ENCODE data around the gene LDB2.

The LDB2 gene

DNA sequence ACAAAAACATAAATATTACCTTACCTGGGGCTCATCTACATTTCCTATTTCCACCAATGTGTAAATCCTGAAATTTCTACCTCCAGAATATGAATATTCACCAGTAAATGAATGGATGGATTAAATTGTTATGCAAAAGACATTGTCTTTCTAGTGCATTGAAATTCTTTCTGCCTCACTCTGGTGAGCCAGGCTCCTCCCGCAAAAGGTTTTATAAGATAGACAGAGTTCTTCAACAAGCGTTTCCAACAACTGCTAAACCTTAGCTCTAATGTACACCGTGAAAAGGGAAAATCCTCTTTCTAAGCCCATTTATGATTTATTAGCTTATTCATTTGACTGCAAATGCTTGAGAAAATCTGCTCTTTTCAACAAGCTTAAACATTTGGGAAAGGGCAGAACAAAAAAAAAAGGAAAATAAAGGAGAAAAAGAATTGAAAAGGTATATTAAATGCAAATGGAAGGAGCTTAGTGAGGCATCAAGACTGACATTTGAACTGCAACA lies 72.0 kb downstream of the LDB2 start:
- no peak overlapping the region for H3K27ac ChIP-seq (ENCODE audit: low read depth, low read length)
- H3K4me3 ChIP-seq (ENCODE audit: low read depth, low read length): no peak overlapping the region

DNA sequence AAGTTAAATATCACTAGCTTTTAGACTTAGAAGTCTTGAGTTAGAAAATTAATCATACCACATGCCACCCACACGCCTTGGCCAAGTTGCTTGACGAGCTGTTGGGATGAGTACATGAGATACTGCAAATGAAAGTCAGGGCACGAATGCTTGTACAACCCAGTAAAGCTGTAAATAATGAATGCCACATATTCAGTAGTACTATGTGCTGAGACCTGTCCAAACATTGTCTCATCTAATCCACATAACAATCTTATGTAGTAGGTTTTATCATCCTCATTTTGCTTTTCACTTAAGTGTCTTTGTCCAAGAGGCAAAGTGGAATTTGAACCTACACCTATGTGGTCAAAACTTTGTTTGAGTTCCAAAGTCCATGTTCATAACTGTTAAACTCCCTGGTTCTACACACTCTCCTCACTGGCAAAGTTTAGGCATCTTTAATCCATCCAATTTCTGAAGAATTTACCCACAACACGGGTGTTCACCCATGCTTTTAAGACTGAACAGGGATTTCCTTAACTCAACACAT lies 74.1 kb downstream of the LDB2 start:
- Histone ChIP-seq H3K4me3 (ENCODE audit: low read depth, low read length) (no peak overlapping the region), H2AFZ (ENCODE audit: low read length, unreplicated experiment) (no peak overlapping the region), H3K27ac (ENCODE audit: low read depth, low read length) (no peak overlapping the region), H3K4me1 (ENCODE audit: control insufficient read depth, insufficient read depth, low read length, unreplicated experiment) (no peaks in the 10 kb centered on the region), H3K36me3 (ENCODE audit: insufficient read depth, low read length) (no peaks in the 10 kb centered on the region), H3K27me3 (ENCODE audit: insufficient read depth, low read length) (peaks cover 10% of the 10 kb centered on the region; the same call in 1 of the 2 replicates), H3K79me2 (ENCODE audit: control insufficient read depth, insufficient read depth, low read length, unreplicated experiment) (no peaks in the 10 kb centered on the region)

More for the DNA sequence above, 72.0 kb downstream of the LDB2 start:
- H3K4me1 ChIP-seq (ENCODE audit: control insufficient read depth, insufficient read depth, low read length, unreplicated experiment): no peaks in the 10 kb centered on the region
- H3K79me2 ChIP-seq (ENCODE audit: control insufficient read depth, insufficient read depth, low read length, unreplicated experiment): no peaks in the 10 kb centered on the region
- H2AFZ ChIP-seq (ENCODE audit: low read length, unreplicated experiment): no peak overlapping the region
- peaks cover 10% of the 10 kb centered on the region; the same call in 1 of the 2 replicates for H3K27me3 ChIP-seq (ENCODE audit: insufficient read depth, low read length)
- no peaks in the 10 kb centered on the region for H3K36me3 ChIP-seq (ENCODE audit: insufficient read depth, low read length)

DNA sequence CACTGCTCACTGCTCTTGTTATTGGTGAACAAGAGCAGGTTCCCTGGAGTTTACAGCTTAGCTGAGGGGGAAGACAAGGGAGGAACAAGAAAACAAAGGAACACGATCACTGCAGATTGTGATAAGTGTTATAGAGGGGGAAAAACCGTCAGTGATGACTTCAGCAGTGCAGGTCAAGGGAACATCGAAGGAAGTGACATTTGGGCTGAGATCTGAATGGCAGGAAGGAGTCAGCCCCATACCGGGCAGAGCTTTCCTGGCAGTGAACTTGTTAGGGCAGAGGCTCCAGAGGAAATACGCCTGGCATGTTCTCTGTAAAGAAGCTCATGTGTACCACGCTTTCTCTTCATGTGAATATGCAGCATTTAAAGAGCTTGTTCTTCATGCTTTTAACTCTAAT lies 78.1 kb downstream of the LDB2 start:
- Histone ChIP-seq H2AFZ (ENCODE audit: low read length, unreplicated experiment) (no peak overlapping the region), H3K27ac (ENCODE audit: low read depth, low read length) (no peak overlapping the region)

DNA sequence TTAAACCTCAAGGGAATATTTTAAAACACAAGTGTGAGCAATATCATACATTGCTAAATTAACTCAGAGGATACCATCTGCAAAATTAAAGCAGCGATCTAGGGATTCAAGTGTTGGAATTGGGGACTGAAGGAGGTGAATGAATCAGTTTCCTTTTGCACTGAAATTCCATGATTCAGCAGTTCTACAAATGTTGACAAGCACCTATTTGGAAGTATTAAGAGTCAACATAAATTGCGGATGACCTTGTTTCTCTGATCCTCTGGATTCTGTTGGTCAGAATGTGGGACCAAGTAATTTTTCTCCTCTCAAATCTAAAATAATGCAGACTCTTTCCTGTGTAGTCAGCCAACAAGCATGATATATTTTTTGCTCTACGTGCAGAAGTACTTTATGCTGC lies 78.8 kb downstream of the LDB2 start:
- no peaks in the 10 kb centered on the region for H3K79me2 ChIP-seq (ENCODE audit: control insufficient read depth, insufficient read depth, low read length, unreplicated experiment)
- H2AFZ ChIP-seq (ENCODE audit: low read length, unreplicated experiment): no peak overlapping the region
- no peaks in the 10 kb centered on the region for H3K4me1 ChIP-seq (ENCODE audit: control insufficient read depth, insufficient read depth, low read length, unreplicated experiment)
- no peaks in the 10 kb centered on the region for H3K36me3 ChIP-seq (ENCODE audit: insufficient read depth, low read length)
- no peak overlapping the region for H3K4me3 ChIP-seq (ENCODE audit: low read depth, low read length)
- no peak overlapping the region for H3K27ac ChIP-seq (ENCODE audit: low read depth, low read length)
- H3K27me3 ChIP-seq (ENCODE audit: insufficient read depth, low read length): no peaks in the 10 kb centered on the region

More for the DNA sequence above, 78.1 kb downstream of the LDB2 start:
- no peak overlapping the region for H3K4me3 ChIP-seq (ENCODE audit: low read depth, low read length)
- no peaks in the 10 kb centered on the region for H3K36me3 ChIP-seq (ENCODE audit: insufficient read depth, low read length)
- H3K27me3 ChIP-seq (ENCODE audit: insufficient read depth, low read length): no peaks in the 10 kb centered on the region
- no peaks in the 10 kb centered on the region for H3K79me2 ChIP-seq (ENCODE audit: control insufficient read depth, insufficient read depth, low read length, unreplicated experiment)
- H3K4me1 ChIP-seq (ENCODE audit: control insufficient read depth, insufficient read depth, low read length, unreplicated experiment): no peaks in the 10 kb centered on the region

DNA sequence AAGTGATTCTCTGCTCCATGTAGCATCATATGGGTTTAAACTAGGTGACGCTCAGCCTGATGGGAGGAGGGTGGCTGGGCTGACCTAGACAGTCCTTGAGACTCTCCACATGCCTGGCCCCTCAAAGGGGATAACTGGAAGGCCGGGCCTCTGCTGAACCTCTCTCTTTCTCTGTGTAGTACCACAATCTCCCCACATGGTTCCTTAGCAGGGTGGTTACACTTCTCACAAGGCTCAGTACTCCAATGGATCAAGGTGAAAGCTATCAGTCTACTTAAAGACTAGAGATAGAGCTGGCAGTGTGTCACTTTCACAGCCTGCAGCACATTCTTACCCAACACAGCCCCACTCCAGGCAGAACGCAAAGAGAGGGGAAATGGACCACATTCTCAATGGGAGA lies 80.4 kb downstream of the LDB2 start:
- Histone ChIP-seq H3K27me3 (ENCODE audit: insufficient read depth, low read length) (no peaks in the 10 kb centered on the region), H2AFZ (ENCODE audit: low read length, unreplicated experiment) (no peak overlapping the region), H3K79me2 (ENCODE audit: control insufficient read depth, insufficient read depth, low read length, unreplicated experiment) (no peaks in the 10 kb centered on the region), H3K27ac (ENCODE audit: low read depth, low read length) (no peak overlapping the region), H3K4me3 (ENCODE audit: low read depth, low read length) (no peak overlapping the region), H3K4me1 (ENCODE audit: control insufficient read depth, insufficient read depth, low read length, unreplicated experiment) (no peaks in the 10 kb centered on the region), H3K36me3 (ENCODE audit: insufficient read depth, low read length) (no peaks in the 10 kb centered on the region)

DNA sequence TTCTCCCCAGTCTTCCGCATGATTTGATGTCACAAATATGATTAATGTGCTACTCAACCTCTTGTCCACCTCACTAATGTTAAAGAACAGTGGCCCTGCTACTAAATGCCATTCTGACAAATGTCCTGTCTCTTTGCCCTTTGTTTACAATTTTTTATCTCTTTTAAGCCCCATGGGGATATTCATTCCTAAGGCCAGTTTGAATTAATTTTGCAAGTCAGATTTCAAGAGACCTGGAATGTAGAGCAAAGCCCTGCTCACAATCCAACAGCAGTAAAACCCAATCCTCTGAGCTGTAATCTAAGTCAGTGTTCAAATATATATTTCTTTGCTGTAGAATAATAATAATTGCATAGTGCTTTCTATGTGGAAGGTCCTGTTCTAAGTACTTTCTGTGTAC lies 81.2 kb downstream of the LDB2 start:
- no peaks in the 10 kb centered on the region for H3K79me2 ChIP-seq (ENCODE audit: control insufficient read depth, insufficient read depth, low read length, unreplicated experiment)
- H2AFZ ChIP-seq (ENCODE audit: low read length, unreplicated experiment): no peak overlapping the region
- no peaks in the 10 kb centered on the region for H3K27me3 ChIP-seq (ENCODE audit: insufficient read depth, low read length)
- no peak overlapping the region for H3K4me3 ChIP-seq (ENCODE audit: low read depth, low read length)
- H3K27ac ChIP-seq (ENCODE audit: low read depth, low read length): no peak overlapping the region
- H3K36me3 ChIP-seq (ENCODE audit: insufficient read depth, low read length): no peaks in the 10 kb centered on the region
- no peaks in the 10 kb centered on the region for H3K4me1 ChIP-seq (ENCODE audit: control insufficient read depth, insufficient read depth, low read length, unreplicated experiment)

DNA sequence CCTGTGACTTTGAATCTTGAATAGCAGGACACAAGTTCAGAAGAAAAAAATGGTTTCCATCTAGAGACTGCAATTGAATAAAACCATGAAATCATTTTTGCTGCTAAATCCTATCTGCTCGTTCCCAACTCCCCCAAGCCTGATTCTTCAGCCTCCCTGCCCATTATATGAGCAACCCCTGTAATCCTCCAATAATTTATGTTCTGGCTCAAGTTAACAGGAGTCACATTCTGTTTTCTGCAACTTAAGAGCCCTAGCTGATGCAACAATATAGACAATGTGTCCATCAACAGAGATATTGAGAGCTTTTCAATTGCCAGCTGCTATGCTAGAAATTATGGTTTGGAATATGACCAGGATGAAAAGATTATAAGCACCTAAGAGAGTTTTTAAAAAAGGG lies 84.1 kb downstream of the LDB2 start:
- Histone ChIP-seq H3K36me3 (ENCODE audit: insufficient read depth, low read length) (no peaks in the 10 kb centered on the region), H2AFZ (ENCODE audit: low read length, unreplicated experiment) (no peak overlapping the region), H3K4me1 (ENCODE audit: control insufficient read depth, insufficient read depth, low read length, unreplicated experiment) (no peaks in the 10 kb centered on the region), H3K79me2 (ENCODE audit: control insufficient read depth, insufficient read depth, low read length, unreplicated experiment) (no peaks in the 10 kb centered on the region), H3K4me3 (ENCODE audit: low read depth, low read length) (no peak overlapping the region), H3K27ac (ENCODE audit: low read depth, low read length) (no peak overlapping the region), H3K27me3 (ENCODE audit: insufficient read depth, low read length) (no peaks in the 10 kb centered on the region)

DNA sequence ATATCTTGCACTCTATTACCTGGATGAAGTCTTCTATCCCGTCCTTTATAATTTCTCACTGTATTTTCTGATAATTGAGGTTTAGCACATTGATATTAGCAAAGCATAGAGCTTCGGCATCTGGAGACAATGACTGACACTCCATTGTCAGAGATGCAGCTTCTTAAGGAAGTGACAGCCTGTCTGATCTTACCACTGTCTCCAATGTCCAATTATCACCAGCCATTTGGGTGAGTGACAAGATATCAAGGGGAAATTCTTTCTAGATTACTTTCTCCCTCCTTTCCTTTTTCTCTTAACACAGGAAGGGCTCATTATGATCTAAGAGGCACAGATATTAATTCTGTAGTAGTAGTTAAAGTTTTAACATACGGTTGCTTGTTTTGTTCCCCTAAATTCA lies 86.4 kb downstream of the LDB2 start:
- Histone ChIP-seq H3K4me3 (ENCODE audit: low read depth, low read length) (no peak overlapping the region), H3K4me1 (ENCODE audit: control insufficient read depth, insufficient read depth, low read length, unreplicated experiment) (no peaks in the 10 kb centered on the region), H3K27ac (ENCODE audit: low read depth, low read length) (no peak overlapping the region), H2AFZ (ENCODE audit: low read length, unreplicated experiment) (no peak overlapping the region), H3K79me2 (ENCODE audit: control insufficient read depth, insufficient read depth, low read length, unreplicated experiment) (no peaks in the 10 kb centered on the region), H3K36me3 (ENCODE audit: insufficient read depth, low read length) (no peaks in the 10 kb centered on the region), H3K27me3 (ENCODE audit: insufficient read depth, low read length) (peaks cover 12% of the 10 kb centered on the region; the same call in 1 of the 2 replicates)

DNA sequence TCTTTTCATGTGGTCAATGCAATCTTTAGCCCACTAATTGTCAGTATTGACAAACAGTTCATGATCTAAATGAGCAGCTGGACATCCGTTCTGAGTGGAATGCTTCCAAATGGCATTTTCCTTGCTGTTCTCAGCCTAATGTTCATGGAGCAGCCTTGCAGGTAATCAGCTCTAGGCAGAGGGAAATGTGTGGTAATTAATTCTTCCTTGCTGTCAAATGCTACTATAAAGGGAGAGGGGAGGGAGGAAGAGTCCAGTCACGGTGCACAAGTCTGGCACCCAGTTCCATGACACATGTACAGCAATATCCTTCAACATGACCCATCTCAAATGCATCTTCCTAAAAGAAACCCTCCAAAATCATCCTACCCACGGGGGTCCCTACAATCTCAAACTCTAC lies 88.5 kb downstream of the LDB2 start:
- Histone ChIP-seq H3K27me3 (ENCODE audit: insufficient read depth, low read length) (peaks cover 12% of the 10 kb centered on the region; the same call in 1 of the 2 replicates), H3K4me3 (ENCODE audit: low read depth, low read length) (no peak overlapping the region), H2AFZ (ENCODE audit: low read length, unreplicated experiment) (no peak overlapping the region), H3K79me2 (ENCODE audit: control insufficient read depth, insufficient read depth, low read length, unreplicated experiment) (no peaks in the 10 kb centered on the region), H3K4me1 (ENCODE audit: control insufficient read depth, insufficient read depth, low read length, unreplicated experiment) (no peaks in the 10 kb centered on the region), H3K36me3 (ENCODE audit: insufficient read depth, low read length) (no peaks in the 10 kb centered on the region), H3K27ac (ENCODE audit: low read depth, low read length) (no peak overlapping the region)

DNA sequence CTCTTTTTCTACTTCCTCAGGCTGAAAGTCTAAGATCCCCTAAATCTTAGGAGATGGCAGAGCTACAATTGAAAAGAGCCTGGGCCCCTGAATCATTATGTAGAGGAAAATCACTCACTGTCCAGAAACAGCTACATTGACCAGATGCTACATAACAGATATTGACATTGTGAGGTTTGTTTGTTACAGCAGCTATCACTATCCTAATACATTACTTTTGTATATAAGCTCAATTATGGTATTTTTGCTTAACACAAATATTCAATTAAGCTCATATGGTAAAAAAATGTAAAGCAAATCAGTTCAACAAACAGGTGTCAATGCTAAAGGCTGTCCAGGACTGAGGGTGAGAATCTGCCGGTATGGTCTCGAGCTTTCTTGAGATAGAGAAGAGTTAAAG lies 89.4 kb downstream of the LDB2 start:
- Histone ChIP-seq H3K4me3 (ENCODE audit: low read depth, low read length) (no peak overlapping the region), H3K79me2 (ENCODE audit: control insufficient read depth, insufficient read depth, low read length, unreplicated experiment) (no peaks in the 10 kb centered on the region), H3K27ac (ENCODE audit: low read depth, low read length) (no peak overlapping the region), H2AFZ (ENCODE audit: low read length, unreplicated experiment) (no peak overlapping the region), H3K36me3 (ENCODE audit: insufficient read depth, low read length) (no peaks in the 10 kb centered on the region), H3K27me3 (ENCODE audit: insufficient read depth, low read length) (peaks cover 12% of the 10 kb centered on the region; the same call in 1 of the 2 replicates), H3K4me1 (ENCODE audit: control insufficient read depth, insufficient read depth, low read length, unreplicated experiment) (no peaks in the 10 kb centered on the region)

DNA sequence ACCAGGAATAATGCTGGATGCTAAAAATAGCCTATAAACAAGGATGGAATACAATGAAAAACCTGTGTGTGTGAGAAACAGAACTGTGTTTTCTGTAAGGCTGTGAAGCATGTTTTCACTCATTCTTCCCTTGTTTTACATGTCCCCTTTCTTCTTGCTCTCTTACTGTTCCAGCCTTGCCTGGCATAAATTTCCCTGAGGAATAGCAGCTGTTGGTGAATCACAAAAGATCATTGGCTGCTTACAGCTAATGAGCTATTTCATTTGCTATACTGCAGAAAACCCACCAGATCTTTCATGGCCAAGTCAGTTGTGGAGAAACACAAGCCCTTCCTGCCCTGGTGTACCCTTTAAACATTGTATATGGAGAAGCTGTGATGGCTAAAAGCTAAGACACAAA lies 91.1 kb downstream of the LDB2 start:
- H3K27ac ChIP-seq (ENCODE audit: low read depth, low read length): no peak overlapping the region
- H3K27me3 ChIP-seq (ENCODE audit: insufficient read depth, low read length): peaks cover 12% of the 10 kb centered on the region; the same call in 1 of the 2 replicates
- H3K4me3 ChIP-seq (ENCODE audit: low read depth, low read length): no peak overlapping the region
- no peaks in the 10 kb centered on the region for H3K4me1 ChIP-seq (ENCODE audit: control insufficient read depth, insufficient read depth, low read length, unreplicated experiment)
- no peak overlapping the region for H2AFZ ChIP-seq (ENCODE audit: low read length, unreplicated experiment)
- H3K79me2 ChIP-seq (ENCODE audit: control insufficient read depth, insufficient read depth, low read length, unreplicated experiment): no peaks in the 10 kb centered on the region
- H3K36me3 ChIP-seq (ENCODE audit: insufficient read depth, low read length): no peaks in the 10 kb centered on the region
